ENCODE data around the gene IZUMO1. TPM values are rescaled to one million over a fixed set of nuclear protein-coding genes. Genes with fewer than 3 reads are reported as not detected.

Gene IZUMO1
- total and polyA plus RNA-seq, 2 donors (not counting 3 experiments of a cell fraction or from before 2014, with no cell fraction given) = 0.18 to 1.2 TPM

DNA sequence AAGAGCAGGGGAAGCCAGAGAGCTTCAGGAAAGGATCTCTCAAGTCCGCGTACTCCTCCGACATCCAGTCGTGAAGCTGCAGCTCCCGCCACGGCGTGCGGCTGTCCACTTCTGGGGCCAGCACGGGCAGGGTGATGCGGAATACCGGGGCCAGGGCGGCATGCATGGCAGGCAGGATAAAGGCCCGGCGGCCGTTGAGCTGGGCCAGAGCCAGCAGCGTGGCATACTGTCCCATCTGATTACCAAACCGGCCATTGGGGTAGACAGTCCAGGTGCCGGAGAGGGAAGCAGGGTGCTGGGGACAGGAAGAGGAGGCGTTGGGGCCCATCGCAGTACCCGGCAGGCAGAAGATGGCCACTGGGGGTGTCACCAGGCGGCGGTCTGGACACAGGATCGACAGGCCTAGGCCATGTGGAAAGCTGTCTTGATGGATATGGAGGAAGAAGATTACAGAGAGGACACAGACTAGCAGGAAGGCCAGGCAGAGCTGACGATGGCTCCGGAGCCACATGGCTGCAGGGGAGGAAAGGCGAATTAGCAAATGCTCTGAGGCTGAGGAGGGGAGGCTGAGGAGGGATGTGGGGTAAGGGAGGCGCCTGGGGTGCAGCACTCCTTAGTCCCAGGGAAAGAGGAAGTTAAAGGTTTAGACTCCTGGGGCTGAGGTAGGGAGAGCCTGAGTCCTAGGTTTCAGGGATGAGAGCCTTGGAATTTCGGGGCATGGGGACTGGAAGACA is 4.2 kb upstream of the IZUMO1 start:
- no peak overlapping the region for H3K9ac ChIP-seq (replicated peaks; ENCODE audit: extremely low read depth, insufficient read depth, low read length)
- H3K9me1 ChIP-seq (replicated peaks; ENCODE audit: control insufficient read depth, extremely low read depth, insufficient read depth, low read length) = no peaks in the 10 kb centered on the region
- H2AFZ ChIP-seq (ENCODE audit: low read depth, low read length) = no peak overlapping the region
- H3K4me2 ChIP-seq (ENCODE audit: insufficient read depth, low read length) = no peak overlapping the region
- ChIA-PET CTCF (interaction anchor here (1.1 to 1.6 kb wide), 3 partner anchors 12 to 75 kb away, joined by 3 to 12 read pairs (median 6); no protein-coding TSS in a partner anchor), POLR2A (no interaction called here)
- peaks cover 16% of the 10 kb centered on the region for H3K4me1 ChIP-seq (ENCODE audit: control insufficient read depth, extremely low read depth, insufficient read depth, low read length)
- no peaks in the 10 kb centered on the region for H3K27me3 ChIP-seq (ENCODE audit: control insufficient read depth in 2 of 2, insufficient read depth in 2 of 2, low read length in 2 of 2)
- dilution Hi-C loops (cut with MboI; ENCODE audit: extremely low pct_ligation_motif_present, low sequenced_read_pairs) = no loop called here
- no TSS peak for BruUV-seq (replicated peaks)
- H4K20me1 ChIP-seq (replicated peaks; ENCODE audit: control insufficient read depth, extremely low read depth, insufficient read depth, low read length) = no peaks in the 10 kb centered on the region
- no peak overlapping the region for H3K27ac ChIP-seq (ENCODE audit: insufficient read depth, low read depth, low read length)
- TF ChIP-seq FOS (IDR thresholded peaks at IDR 0.05; ENCODE audit: borderline replicate concordance, insufficient read depth, low read length) (no peak), POLR2A (IDR thresholded peaks at IDR 0.05; ENCODE audit: low read depth, low read length) (no peak), POLR2AphosphoS5 (IDR thresholded peaks at IDR 0.05; ENCODE audit: insufficient read depth, low read depth, low read length) (no peak), GATA2 (IDR thresholded peaks at IDR 0.05; ENCODE audit: insufficient read depth, insufficient read length, low read depth, low read length) (no peak), JUN (IDR thresholded peaks at IDR 0.05; ENCODE audit: borderline replicate concordance, insufficient read depth, insufficient read length, low read depth) (no peak), EZH2 (IDR thresholded peaks at IDR 0.05; ENCODE audit: borderline replicate concordance, low read depth, low read length, severe bottlenecking) (no peak)
- TF ChIP-seq, protein P1, sequence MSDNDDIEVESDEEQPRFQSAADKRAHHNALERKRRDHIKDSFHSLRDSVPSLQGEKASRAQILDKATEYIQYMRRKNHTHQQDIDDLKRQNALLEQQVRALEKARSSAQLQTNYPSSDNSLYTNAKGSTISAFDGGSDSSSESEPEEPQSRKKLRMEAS (IDR thresholded peaks at IDR 0.05; ENCODE audit: insufficient read depth, insufficient read length) = no peak
- intact Hi-C loops (cut with micrococcal nuclease) = no loop called here
- no peak for DNase-seq (ENCODE audit: low read depth, low spot score)
- H3K4me3 ChIP-seq (replicated peaks in 1 of 3; ENCODE audit: insufficient read depth in 1 of 3, low read depth in 1 of 3, low read length in 3 of 3) = no peak overlapping the region
- peaks cover 0 to 3% of the 10 kb centered on the region in 2 experiments for H3K36me3 ChIP-seq (ENCODE audit: control insufficient read depth in 2 of 2, extremely low read depth in 1 of 2, insufficient read depth in 2 of 2, low read length in 2 of 2)
- no peak for FAIRE-seq
- peaks cover 23% of the 10 kb centered on the region for H3K79me2 ChIP-seq (ENCODE audit: control insufficient read depth, insufficient read depth, low read length)
- no peaks in the 10 kb centered on the region for H3K9me3 ChIP-seq (replicated peaks; ENCODE audit: control insufficient read depth, insufficient read depth, low read length)

DNA sequence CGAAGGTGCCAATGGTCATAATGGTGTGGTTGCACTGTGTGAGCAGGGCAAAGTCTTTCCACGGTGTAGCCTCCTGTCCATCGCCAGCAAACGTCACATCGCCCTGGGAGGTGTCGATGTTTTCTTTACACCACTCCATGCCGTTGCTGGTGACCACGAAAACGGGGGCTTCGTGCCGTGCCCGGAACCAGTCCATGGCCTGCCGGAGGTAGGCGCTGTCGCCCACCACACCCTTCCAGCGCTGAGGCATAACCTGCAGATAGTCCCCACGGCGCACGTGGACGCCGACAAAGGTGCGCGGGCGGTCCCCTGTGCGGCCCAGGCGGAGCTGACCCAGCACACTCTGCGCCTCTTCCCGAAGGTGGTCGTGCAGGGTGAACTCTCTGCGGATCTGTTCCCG is 3.6 kb upstream of the IZUMO1 start:
- Histone ChIP-seq H3K9me3 (replicated peaks; ENCODE audit: control insufficient read depth, insufficient read depth, low read length) (no peaks in the 10 kb centered on the region), H3K79me2 (ENCODE audit: control insufficient read depth, insufficient read depth, low read length) (peaks cover 23% of the 10 kb centered on the region), H2AFZ (ENCODE audit: low read depth, low read length) (no peak overlapping the region), H3K36me3 (ENCODE audit: control insufficient read depth in 2 of 2, extremely low read depth in 1 of 2, insufficient read depth in 2 of 2, low read length in 2 of 2) (peaks cover 0 to 3% of the 10 kb centered on the region in 2 experiments), H3K4me3 (replicated peaks in 1 of 3; ENCODE audit: insufficient read depth in 1 of 3, low read depth in 1 of 3, low read length in 3 of 3) (no peak overlapping the region), H3K27ac (ENCODE audit: insufficient read depth, low read depth, low read length) (no peak overlapping the region), H4K20me1 (replicated peaks; ENCODE audit: control insufficient read depth, extremely low read depth, insufficient read depth, low read length) (no peaks in the 10 kb centered on the region), H3K4me2 (ENCODE audit: insufficient read depth, low read length) (no peak overlapping the region), H3K9ac (replicated peaks; ENCODE audit: extremely low read depth, insufficient read depth, low read length) (no peak overlapping the region), H3K27me3 (ENCODE audit: control insufficient read depth in 2 of 2, insufficient read depth in 2 of 2, low read length in 2 of 2) (no peaks in the 10 kb centered on the region), H3K4me1 (ENCODE audit: control insufficient read depth, extremely low read depth, insufficient read depth, low read length) (peaks cover 16% of the 10 kb centered on the region), H3K9me1 (replicated peaks; ENCODE audit: control insufficient read depth, extremely low read depth, insufficient read depth, low read length) (no peaks in the 10 kb centered on the region)
- TF ChIP-seq MYC (IDR thresholded peaks at IDR 0.05; ENCODE audit: low read depth, low read length) = no peak
- no peak for TF ChIP-seq FOS (IDR thresholded peaks at IDR 0.05; ENCODE audit: borderline replicate concordance, insufficient read depth, low read length)
- TF ChIP-seq POLR2AphosphoS5 (IDR thresholded peaks at IDR 0.05; ENCODE audit: insufficient read depth, low read depth, low read length) = no peak
- TF ChIP-seq EZH2 (IDR thresholded peaks at IDR 0.05; ENCODE audit: borderline replicate concordance, low read depth, low read length, severe bottlenecking) = no peak
- TF ChIP-seq, protein P1 (IDR thresholded peaks at IDR 0.05; ENCODE audit: insufficient read depth, insufficient read length) = no peak
- no peak for TF ChIP-seq JUN (IDR thresholded peaks at IDR 0.05; ENCODE audit: borderline replicate concordance, insufficient read depth, insufficient read length, low read depth)
- intact Hi-C loops (cut with micrococcal nuclease) = no loop called here
- ChIA-PET POLR2A (no interaction called here), CTCF (no interaction called here)
- no peak for DNase-seq (ENCODE audit: low read depth, low spot score)
- FAIRE-seq = no peak
- BruUV-seq (replicated peaks) = no TSS peak
- dilution Hi-C loops (cut with MboI; ENCODE audit: extremely low pct_ligation_motif_present, low sequenced_read_pairs) = no loop called here

All from endothelial cell of umbilical vein (primary cell).